ENCODE measurements around the gene SLC35F1.

SLC35F1 gene

DNA sequence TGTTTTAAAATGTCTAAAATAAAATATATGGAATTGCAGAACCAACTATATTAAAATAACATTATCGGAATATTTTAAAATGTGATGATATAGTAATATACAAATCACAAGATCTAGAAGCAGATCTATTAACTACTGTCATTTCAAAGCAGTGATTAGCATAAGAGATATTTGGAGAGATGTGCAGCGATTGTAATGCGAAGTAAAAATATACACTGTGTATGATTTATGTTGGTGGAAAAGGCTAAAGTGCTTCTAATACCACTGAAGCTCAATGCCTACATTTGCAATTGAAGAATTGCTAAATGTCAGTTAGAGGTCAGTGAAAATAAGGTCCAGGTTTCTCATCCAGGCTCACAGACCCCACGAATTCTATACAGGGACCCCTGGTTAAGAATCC lies 392.4 kb downstream of the SLC35F1 start:
- Histone ChIP-seq H3K4me3 (replicated peaks; ENCODE audit: insufficient read depth, low read length) (no peak overlapping the region), H3K27me3 (ENCODE audit: insufficient read depth, poor library complexity, severe bottlenecking) (no peaks in the 10 kb centered on the region), H3K27ac (replicated peaks) (no peak overlapping the region)
- DNase-seq (ENCODE audit: low read depth in 1 of 2, low spot score in 1 of 2), result no peak
- TF ChIP-seq POLR2AphosphoS5 (IDR thresholded peaks at IDR 0.05; ENCODE audit: low read depth) (no peak), SPI1 (IDR thresholded peaks at IDR 0.05; ENCODE audit: borderline replicate concordance, low read depth) (no peak), GABPA (IDR thresholded peaks at IDR 0.05; ENCODE audit: low read depth) (no peak)
- TF ChIP-seq, protein P1, sequence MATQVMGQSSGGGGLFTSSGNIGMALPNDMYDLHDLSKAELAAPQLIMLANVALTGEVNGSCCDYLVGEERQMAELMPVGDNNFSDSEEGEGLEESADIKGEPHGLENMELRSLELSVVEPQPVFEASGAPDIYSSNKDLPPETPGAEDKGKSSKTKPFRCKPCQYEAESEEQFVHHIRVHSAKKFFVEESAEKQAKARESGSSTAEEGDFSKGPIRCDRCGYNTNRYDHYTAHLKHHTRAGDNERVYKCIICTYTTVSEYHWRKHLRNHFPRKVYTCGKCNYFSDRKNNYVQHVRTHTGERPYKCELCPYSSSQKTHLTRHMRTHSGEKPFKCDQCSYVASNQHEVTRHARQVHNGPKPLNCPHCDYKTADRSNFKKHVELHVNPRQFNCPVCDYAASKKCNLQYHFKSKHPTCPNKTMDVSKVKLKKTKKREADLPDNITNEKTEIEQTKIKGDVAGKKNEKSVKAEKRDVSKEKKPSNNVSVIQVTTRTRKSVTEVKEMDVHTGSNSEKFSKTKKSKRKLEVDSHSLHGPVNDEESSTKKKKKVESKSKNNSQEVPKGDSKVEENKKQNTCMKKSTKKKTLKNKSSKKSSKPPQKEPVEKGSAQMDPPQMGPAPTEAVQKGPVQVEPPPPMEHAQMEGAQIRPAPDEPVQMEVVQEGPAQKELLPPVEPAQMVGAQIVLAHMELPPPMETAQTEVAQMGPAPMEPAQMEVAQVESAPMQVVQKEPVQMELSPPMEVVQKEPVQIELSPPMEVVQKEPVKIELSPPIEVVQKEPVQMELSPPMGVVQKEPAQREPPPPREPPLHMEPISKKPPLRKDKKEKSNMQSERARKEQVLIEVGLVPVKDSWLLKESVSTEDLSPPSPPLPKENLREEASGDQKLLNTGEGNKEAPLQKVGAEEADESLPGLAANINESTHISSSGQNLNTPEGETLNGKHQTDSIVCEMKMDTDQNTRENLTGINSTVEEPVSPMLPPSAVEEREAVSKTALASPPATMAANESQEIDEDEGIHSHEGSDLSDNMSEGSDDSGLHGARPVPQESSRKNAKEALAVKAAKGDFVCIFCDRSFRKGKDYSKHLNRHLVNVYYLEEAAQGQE (IDR thresholded peaks at IDR 0.05; ENCODE audit: insufficient replicate concordance, low read depth), result no peak
- TF ChIP-seq, protein P2, sequence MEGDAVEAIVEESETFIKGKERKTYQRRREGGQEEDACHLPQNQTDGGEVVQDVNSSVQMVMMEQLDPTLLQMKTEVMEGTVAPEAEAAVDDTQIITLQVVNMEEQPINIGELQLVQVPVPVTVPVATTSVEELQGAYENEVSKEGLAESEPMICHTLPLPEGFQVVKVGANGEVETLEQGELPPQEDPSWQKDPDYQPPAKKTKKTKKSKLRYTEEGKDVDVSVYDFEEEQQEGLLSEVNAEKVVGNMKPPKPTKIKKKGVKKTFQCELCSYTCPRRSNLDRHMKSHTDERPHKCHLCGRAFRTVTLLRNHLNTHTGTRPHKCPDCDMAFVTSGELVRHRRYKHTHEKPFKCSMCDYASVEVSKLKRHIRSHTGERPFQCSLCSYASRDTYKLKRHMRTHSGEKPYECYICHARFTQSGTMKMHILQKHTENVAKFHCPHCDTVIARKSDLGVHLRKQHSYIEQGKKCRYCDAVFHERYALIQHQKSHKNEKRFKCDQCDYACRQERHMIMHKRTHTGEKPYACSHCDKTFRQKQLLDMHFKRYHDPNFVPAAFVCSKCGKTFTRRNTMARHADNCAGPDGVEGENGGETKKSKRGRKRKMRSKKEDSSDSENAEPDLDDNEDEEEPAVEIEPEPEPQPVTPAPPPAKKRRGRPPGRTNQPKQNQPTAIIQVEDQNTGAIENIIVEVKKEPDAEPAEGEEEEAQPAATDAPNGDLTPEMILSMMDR (IDR thresholded peaks at IDR 0.05; ENCODE audit: insufficient read depth, low read length), result no peak

DNA sequence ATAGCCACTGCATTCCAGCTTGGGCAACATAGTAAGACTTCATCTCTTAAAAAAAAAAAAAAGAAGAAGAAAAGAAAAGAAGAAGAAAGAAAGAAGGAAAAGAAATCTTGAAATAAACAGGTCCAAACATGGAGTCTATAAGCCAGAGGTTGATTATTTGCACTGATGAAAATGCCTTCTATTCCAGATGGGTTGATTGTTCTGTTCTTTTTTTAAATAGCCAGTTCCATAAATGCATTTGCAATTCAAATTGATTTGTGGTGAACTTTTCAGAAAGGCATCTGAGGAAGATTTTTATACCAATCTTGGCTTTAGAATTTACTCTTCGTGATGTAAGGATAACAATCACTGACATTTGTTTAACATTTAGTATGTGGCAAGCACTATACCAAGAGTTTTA lies 397.3 kb downstream of the SLC35F1 start:
- Histone ChIP-seq H3K27me3 (ENCODE audit: insufficient read depth, poor library complexity, severe bottlenecking) (no peaks in the 10 kb centered on the region), H3K4me3 (replicated peaks; ENCODE audit: insufficient read depth, low read length) (no peak overlapping the region), H3K27ac (replicated peaks) (no peak overlapping the region)
- TF ChIP-seq GABPA (IDR thresholded peaks at IDR 0.05; ENCODE audit: low read depth), result no peak
- no peak for TF ChIP-seq SPI1 (IDR thresholded peaks at IDR 0.05; ENCODE audit: borderline replicate concordance, low read depth)
- TF ChIP-seq, protein P2 (IDR thresholded peaks at IDR 0.05; ENCODE audit: insufficient read depth, low read length), result no peak
- TF ChIP-seq, protein P1 (IDR thresholded peaks at IDR 0.05; ENCODE audit: insufficient replicate concordance, low read depth), result no peak
- no peak for TF ChIP-seq POLR2AphosphoS5 (IDR thresholded peaks at IDR 0.05; ENCODE audit: low read depth)
- no peak for DNase-seq (ENCODE audit: low read depth in 1 of 2, low spot score in 1 of 2)

DNA sequence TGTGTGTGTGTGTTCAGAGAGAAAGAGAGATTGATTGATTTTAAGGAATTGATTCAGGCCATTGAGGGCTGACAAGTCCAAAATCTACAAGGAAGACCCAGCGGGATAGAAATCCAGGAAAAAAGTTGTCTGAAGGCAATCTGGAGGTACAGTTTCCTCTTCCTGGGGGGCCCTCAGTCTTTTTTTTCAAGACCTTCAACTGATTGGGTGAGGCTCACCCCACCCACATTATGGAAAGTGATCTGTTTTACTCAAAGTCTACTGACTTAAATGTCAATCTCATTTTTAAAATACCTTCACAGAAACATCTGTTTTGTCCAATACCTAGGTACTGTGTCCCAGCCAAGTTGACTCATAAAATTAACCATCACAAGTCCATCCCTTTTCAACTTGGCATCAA lies 398.0 kb downstream of the SLC35F1 start:
- no peaks in the 10 kb centered on the region for H3K27me3 ChIP-seq (ENCODE audit: insufficient read depth, poor library complexity, severe bottlenecking)

More for the DNA sequence above, 398.0 kb downstream of the SLC35F1 start:
- H3K27ac ChIP-seq (replicated peaks), result no peak overlapping the region
- DNase-seq (ENCODE audit: low read depth in 1 of 2, low spot score in 1 of 2), result no peak
- no peak overlapping the region for H3K4me3 ChIP-seq (replicated peaks; ENCODE audit: insufficient read depth, low read length)
- TF ChIP-seq, protein P1 (IDR thresholded peaks at IDR 0.05; ENCODE audit: insufficient replicate concordance, low read depth), result no peak
- TF ChIP-seq, protein P2 (IDR thresholded peaks at IDR 0.05; ENCODE audit: insufficient read depth, low read length), result no peak
- TF ChIP-seq POLR2AphosphoS5 (IDR thresholded peaks at IDR 0.05; ENCODE audit: low read depth), result no peak
- no peak for TF ChIP-seq GABPA (IDR thresholded peaks at IDR 0.05; ENCODE audit: low read depth)
- no peak for TF ChIP-seq SPI1 (IDR thresholded peaks at IDR 0.05; ENCODE audit: borderline replicate concordance, low read depth)

Data from HL-60 (cell line).